SU-DHL-6 (cell line): ENCODE data around the gene STK32A.

Source experiments
- H2AFZ ChIP-seq: fragments of 200-600 bp; sonication (generic); 2 replicates; pipeline ENCODE4 v1.6.1; 2014; ENCODE audit warnings: low read depth, mild to moderate bottlenecking, moderate library complexity, mixed read lengths, antibody characterized with exemption, low read length; ENCODE audit not compliant: severe bottlenecking
- H3F3A ChIP-seq: fragments of 200-600 bp; shearing (Covaris generic); 2 replicates; pipeline ENCODE4 v1.6.0; 2016; ENCODE audit warnings: antibody characterized with exemption, mild to moderate bottlenecking; ENCODE audit not compliant: insufficient read depth
- H3K27ac ChIP-seq: fragments of 200-600 bp; sonication (generic); 2 replicates; pipeline ENCODE4 v1.5.1; 2016; ENCODE audit warnings: low read depth, mild to moderate bottlenecking, low read length, moderate library complexity, mixed read lengths
- H3K27me3 ChIP-seq: fragments of 200-600 bp; sonication (generic), shearing (Covaris generic); 2 replicates; pipeline ENCODE4 v1.6.0; 2014; ENCODE audit warnings: mild to moderate bottlenecking, low read length
- H3K36me3 ChIP-seq: fragments of 200-600 bp; sonication (generic); 2 replicates; pipeline ENCODE4 v1.6.1; 2014; ENCODE audit warnings: mild to moderate bottlenecking, low read length, mixed read lengths
- H3K4me2 ChIP-seq: fragments of 300-600, 200-600 bp; shearing (Covaris generic), sonication (generic); 2 replicates; pipeline ENCODE4 v1.6.0; 2014; ENCODE audit warnings: low read length, low read depth, mild to moderate bottlenecking; ENCODE audit not compliant: poor library complexity, severe bottlenecking
- H3K4me3 ChIP-seq: fragments of 200-600 bp; sonication (generic); 2 replicates; pipeline ENCODE4 v1.5.1; 2014; ENCODE audit warnings: antibody characterized with exemption, low read length, mild to moderate bottlenecking, mixed read lengths; ENCODE audit not compliant: insufficient read depth, poor library complexity, severe bottlenecking
- H3K79me2 ChIP-seq: fragments of 200-600 bp; sonication (generic); 2 replicates; pipeline ENCODE4 v1.6.1; 2014; ENCODE audit warnings: mild to moderate bottlenecking, low read length, moderate library complexity; ENCODE audit not compliant: insufficient read depth
- H3K9ac ChIP-seq: fragments of 200-600 bp; sonication (generic); 2 replicates; pipeline ENCODE4 v1.7.0; 2014; ENCODE audit warnings: mild to moderate bottlenecking, low read length
- H3K9me2 ChIP-seq: fragments of 200-600 bp; sonication (generic); replicated peaks from 2 replicates; pipeline ENCODE4 v1.6.1; 2014; ENCODE audit warnings: low read length; ENCODE audit not compliant: insufficient read depth
- H3K9me3 ChIP-seq: fragments of 200-600 bp; sonication (generic); 2 replicates; pipeline ENCODE4 v1.6.1; 2014; ENCODE audit warnings: low read length, mixed read lengths; ENCODE audit not compliant: insufficient read depth
- H4K20me1 ChIP-seq: fragments of 200-600 bp; sonication (generic); 2 replicates; pipeline ENCODE4 v1.6.1; 2014; ENCODE audit warnings: low read depth, mild to moderate bottlenecking, antibody characterized with exemption, low read length, moderate library complexity, mixed read lengths
- CTCF ChIP-seq: fragments of 200-600 bp; sonication (generic); IDR thresholded peaks from one replicate; pipeline ENCODE4 v1.5.1; 2017; ENCODE audit warnings: antibody characterized with exemption, mild to moderate bottlenecking, low read length, moderate library complexity; ENCODE audit not compliant: insufficient read depth, poor library complexity, severe bottlenecking
- EZH2phosphoT487 ChIP-seq: fragments of 200-600 bp; sonication (generic), shearing (Covaris generic); conservative IDR thresholded peaks from 2 replicates; pipeline ENCODE4 v1.6.1; 2018; ENCODE audit warnings: mild to moderate bottlenecking, antibody characterized with exemption, low read length, moderate library complexity, mixed read lengths

The STK32A gene

GRCh38 chr5:147259837-147260236 lies 25.0 kb downstream of the STK32A start:
- no peak overlapping the region for H3K9ac ChIP-seq
- H3K27ac ChIP-seq = no peak overlapping the region
- H3K9me3 ChIP-seq = no peaks in the 10 kb centered on the region
- no peak overlapping the region for H3K4me3 ChIP-seq
- no peaks in the 10 kb centered on the region for H3K9me2 ChIP-seq
- H3K27me3 ChIP-seq = no peaks in the 10 kb centered on the region
- H2AFZ ChIP-seq = no peak overlapping the region
- no peaks in the 10 kb centered on the region for H4K20me1 ChIP-seq
- no peaks in the 10 kb centered on the region for H3K79me2 ChIP-seq
- no peak overlapping the region for H3K4me2 ChIP-seq
- TF ChIP-seq CTCF = no peak
- TF ChIP-seq EZH2phosphoT487 = no peak
- H3F3A ChIP-seq = no peaks in the 10 kb centered on the region
- no peaks in the 10 kb centered on the region for H3K36me3 ChIP-seq

GRCh38 chr5:147267082-147267832 lies 32.4 kb downstream of the STK32A start:
- TF ChIP-seq CTCF (no peak), EZH2phosphoT487 (no peak)
- no peaks in the 10 kb centered on the region for H3K9me3 ChIP-seq
- no peaks in the 10 kb centered on the region for H3K9me2 ChIP-seq
- no peak overlapping the region for H3K4me2 ChIP-seq
- H3F3A ChIP-seq = no peaks in the 10 kb centered on the region
- H3K27ac ChIP-seq = no peak overlapping the region
- H3K9ac ChIP-seq = no peak overlapping the region
- H3K36me3 ChIP-seq = no peaks in the 10 kb centered on the region
- H3K79me2 ChIP-seq = no peaks in the 10 kb centered on the region
- no peaks in the 10 kb centered on the region for H4K20me1 ChIP-seq
- no peak overlapping the region for H3K4me3 ChIP-seq
- H3K27me3 ChIP-seq = no peaks in the 10 kb centered on the region
- no peak overlapping the region for H2AFZ ChIP-seq

GRCh38 chr5:147276497-147276896 lies 41.7 kb downstream of the STK32A start:
- no peak overlapping the region for H2AFZ ChIP-seq

More at GRCh38 chr5:147276497-147276896, 41.7 kb downstream of the STK32A start:
- no peaks in the 10 kb centered on the region for H3K27me3 ChIP-seq
- no peak overlapping the region for H3K4me2 ChIP-seq
- no peak overlapping the region for H3K4me3 ChIP-seq
- no peak for TF ChIP-seq EZH2phosphoT487
- TF ChIP-seq CTCF = no peak
- no peaks in the 10 kb centered on the region for H3K36me3 ChIP-seq
- no peaks in the 10 kb centered on the region for H3K9me3 ChIP-seq
- H4K20me1 ChIP-seq = no peaks in the 10 kb centered on the region
- H3K9ac ChIP-seq = no peak overlapping the region
- H3K79me2 ChIP-seq = no peaks in the 10 kb centered on the region
- H3K9me2 ChIP-seq = no peaks in the 10 kb centered on the region
- no peaks in the 10 kb centered on the region for H3F3A ChIP-seq
- H3K27ac ChIP-seq = no peak overlapping the region
